ENCODE data around the gene RNF112.

Gene RNF112

DNA sequence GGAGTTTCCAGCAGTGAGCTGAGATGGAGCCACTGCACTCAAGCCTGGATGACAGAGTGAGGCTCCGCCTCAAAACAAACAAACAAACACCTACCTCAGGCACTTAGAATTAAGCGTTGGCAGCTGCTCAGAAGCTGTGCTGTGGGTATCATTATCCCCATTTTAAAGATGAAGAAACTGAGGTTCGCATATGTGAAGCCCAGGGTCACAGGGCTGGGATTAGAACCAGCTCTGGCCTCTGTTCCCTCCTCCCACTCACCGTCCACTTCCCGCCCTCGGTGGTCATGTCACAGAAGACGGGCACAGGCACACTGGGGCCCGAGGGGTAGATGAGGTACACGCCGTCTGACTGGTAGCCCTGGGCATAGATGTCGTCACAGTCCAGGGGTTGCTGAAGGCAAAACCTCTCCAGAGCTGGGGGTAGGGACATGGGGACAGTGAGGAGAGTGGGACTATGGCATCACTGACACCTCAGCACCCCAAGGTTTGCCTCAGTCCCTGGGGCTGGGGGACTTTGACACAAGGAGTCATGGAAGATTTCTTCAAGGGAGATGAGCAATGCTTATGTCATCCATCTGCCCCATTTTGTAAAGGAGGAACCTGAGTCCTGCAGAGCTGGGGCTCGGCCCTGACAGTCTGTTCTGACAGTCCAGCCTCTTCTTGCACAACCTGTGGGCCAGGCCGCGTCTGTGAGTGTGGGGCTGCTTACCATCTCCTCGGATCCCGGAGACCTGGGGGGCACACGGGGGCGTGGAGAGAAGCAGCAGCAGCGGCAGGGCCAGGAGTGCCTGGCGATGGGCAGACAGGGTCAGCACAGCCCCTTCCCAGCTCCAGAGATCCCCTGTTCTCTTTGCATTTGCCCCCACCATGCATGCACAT is 24.7 kb upstream of the RNF112 start:
- TF ChIP-seq, protein P1, sequence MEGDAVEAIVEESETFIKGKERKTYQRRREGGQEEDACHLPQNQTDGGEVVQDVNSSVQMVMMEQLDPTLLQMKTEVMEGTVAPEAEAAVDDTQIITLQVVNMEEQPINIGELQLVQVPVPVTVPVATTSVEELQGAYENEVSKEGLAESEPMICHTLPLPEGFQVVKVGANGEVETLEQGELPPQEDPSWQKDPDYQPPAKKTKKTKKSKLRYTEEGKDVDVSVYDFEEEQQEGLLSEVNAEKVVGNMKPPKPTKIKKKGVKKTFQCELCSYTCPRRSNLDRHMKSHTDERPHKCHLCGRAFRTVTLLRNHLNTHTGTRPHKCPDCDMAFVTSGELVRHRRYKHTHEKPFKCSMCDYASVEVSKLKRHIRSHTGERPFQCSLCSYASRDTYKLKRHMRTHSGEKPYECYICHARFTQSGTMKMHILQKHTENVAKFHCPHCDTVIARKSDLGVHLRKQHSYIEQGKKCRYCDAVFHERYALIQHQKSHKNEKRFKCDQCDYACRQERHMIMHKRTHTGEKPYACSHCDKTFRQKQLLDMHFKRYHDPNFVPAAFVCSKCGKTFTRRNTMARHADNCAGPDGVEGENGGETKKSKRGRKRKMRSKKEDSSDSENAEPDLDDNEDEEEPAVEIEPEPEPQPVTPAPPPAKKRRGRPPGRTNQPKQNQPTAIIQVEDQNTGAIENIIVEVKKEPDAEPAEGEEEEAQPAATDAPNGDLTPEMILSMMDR (IDR thresholded peaks at IDR 0.05; ENCODE audit: extremely low read depth, missing control alignments), result no peak
- no peak for DNase-seq (ENCODE audit: low spot score)

DNA sequence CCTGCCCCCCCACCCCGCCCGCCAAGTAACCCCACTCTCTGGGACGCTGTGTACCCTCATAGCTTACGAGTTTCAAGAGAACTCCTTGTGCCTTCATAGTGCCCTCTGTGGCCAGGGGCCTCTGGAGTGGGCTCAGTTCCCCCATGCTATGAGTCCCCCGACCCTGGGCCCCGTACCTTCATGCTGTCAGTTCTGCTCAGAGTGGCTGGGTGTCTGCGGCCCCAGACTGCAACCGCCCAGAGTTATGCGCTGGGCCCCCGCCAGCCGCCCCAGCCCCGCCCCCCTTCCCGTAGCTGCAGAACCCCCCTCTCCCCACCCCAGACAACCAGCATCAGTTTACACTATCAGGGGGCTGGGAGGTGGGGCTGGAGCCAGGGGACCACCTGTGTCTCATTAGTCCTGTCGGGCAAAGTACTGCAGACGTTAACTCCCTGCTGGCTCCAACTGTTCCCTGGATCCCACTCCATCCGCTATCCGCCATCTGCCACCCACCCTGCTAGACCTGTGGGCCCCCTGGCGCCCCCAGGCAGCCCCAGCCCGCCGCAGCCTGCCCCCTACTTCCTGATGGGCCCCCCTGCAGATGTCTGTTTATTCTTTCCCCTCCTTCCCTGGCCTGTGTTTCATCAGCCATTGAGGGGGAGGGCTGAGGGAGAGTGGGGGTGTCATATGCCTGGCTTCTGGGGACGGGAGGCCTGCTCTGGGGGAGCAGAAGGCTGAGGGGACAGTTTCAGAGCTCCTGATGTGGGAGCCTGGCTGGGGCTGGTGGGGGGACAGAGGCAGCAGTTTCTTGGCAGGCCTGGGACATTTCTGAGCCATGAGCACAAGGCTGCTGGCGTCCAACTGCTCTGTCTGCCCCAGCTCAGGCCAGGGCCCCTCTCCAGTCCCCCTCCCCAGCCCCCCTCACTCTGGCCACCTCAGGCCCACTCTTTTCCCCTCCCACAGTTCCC is 23.8 kb upstream of the RNF112 start, which contains the start of gene MFAP4:
MFAP4 (minus strand) TSS at position 217 of the 947 bp plus-strand sequence; CDS start at position 182, 35 bp downstream.
- TF ChIP-seq, protein P1 (IDR thresholded peaks at IDR 0.05; ENCODE audit: extremely low read depth, missing control alignments), result no peak
- DNase-seq (ENCODE audit: low spot score), result no peak

DNA sequence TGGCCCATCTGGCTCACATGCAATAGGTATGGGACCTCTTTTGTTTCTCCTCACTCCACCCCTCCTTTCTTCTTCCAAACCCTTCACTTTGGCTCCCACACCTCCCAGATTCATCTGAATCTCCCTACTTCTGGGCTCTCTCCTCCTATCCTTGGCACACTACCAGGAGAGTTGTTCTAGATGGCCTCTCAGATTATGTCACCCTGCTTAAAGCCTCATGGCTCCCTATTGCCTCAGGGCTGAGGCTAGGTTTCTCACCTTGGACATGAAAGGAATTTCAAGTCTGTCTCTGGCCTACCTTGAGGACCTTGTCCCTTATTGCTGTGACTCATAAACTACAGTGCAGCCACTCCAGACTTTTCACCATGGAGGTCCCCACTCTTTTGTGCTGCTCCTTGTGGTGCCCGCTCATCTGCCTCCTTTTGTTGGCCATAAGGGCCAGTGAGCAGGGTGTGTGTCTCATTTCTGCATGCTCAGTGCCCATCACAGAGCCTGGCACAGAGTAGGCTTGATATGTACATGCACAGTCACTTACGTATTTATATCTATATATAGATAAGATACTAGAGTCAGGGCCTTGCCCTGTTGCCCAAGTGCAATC is 23.0 kb upstream of the RNF112 start:
- TF ChIP-seq, protein P1 (IDR thresholded peaks at IDR 0.05; ENCODE audit: extremely low read depth, missing control alignments), result no peak
- no peak for DNase-seq (ENCODE audit: low spot score)

DNA sequence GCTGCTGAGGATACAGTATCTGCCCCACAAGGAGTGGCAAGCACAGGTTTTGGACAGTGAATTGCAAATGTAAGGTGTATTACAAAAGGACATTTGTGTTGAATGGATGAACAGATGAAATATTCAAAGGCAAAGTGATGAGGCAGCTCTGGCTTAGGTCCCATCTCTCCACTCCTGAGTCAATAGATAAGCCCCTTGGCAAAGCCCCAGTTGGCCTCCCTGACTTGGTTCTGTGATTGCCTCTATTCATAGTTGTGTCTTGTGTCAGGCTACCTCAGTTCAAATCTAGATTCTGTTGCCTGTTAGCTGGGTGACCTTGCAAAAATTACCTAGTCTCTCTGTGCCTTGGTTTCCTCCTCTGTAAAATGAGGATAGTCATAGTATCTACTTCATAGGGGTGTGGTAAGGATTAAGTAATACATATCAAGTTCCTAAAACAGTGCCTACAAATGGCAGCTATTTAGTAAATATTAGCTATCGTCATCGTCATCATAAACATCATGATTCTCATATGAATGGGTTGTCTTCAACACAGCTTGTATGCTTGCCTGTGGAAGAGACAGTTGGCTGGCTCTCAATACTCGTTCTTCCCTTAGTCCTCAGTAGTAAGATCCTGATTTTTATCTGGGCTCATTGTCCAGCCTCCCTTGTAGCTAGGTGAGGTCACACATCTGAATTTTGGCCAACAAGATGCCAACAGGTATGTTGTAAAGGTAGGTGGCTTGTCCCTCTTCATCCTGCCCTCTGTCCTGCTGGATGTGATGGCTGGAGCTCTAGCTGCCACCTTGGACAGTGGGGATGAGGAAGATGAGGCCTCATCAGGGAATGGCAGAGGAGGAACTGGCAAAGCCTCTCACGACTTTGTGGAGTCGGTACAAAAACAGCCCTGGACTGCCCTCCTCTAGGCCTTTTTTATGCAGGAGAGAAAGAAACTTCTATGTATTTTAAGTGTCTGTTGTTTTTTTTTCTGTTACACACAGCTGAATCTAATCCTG is 21.9 kb upstream of the RNF112 start:
- TF ChIP-seq, protein P1 (IDR thresholded peaks at IDR 0.05; ENCODE audit: extremely low read depth, missing control alignments), result no peak
- no peak for DNase-seq (ENCODE audit: low spot score)

DNA sequence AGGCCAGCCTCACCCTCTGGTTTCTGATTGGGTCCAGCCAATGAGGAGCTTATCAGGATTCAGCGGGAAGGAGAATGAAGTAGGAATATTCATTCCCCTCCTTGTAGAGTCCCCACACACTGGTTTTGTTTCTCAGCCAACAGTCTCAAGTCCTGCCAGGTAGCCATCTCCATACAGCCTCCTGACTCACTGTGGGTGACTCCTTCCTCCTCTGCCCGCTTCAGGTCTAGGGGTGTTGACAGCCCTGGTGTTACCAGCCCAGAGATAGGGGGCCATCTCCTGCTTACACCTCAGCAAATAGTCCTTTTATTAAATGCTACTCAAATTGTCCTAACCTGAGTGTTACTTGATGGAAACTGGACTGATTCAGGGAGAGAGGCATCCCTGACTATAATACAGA is 20.1 kb upstream of the RNF112 start:
- TF ChIP-seq, protein P1 (IDR thresholded peaks at IDR 0.05; ENCODE audit: extremely low read depth, missing control alignments), result no peak

DNA sequence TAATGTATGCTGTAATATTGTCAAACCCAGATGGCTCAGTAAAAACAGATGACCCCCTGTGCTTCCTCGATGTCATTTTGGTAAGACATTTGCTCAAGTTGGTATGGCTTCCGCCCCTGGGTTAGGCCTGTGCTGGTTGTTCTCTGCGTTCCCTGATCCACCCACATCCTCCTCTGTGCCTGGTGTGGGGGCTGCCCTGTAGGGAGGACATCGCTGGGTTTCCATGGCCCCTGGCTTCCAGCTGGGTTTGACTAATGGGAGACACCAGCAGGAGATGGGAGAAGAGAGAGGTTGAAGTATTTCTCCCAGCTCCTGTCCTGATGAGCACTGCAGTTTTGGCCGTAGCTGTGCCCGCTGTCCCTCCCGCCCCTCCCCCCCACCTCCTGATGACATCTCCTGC is 19.6 kb upstream of the RNF112 start:
- no peak for DNase-seq (ENCODE audit: low spot score)
- TF ChIP-seq, protein P1 (IDR thresholded peaks at IDR 0.05; ENCODE audit: extremely low read depth, missing control alignments), result no peak

More for the DNA sequence above, 20.1 kb upstream of the RNF112 start:
- no peak for DNase-seq (ENCODE audit: low spot score)

All from GM20000 (cell line).